Measurements from ENCODE around the gene RNF144B. TPM values are rescaled to one million over a fixed set of nuclear protein-coding genes. Genes with fewer than 3 reads are reported as not detected.
"Not testable (repeated sequence)": the region's sequence is repeated elsewhere in the genome, so short reads cannot be mapped to it uniquely, and the experiment has no call there.

RNF144B gene
- total RNA-seq, 1 experiment from 2014 or later = 36.4 TPM

DNA sequence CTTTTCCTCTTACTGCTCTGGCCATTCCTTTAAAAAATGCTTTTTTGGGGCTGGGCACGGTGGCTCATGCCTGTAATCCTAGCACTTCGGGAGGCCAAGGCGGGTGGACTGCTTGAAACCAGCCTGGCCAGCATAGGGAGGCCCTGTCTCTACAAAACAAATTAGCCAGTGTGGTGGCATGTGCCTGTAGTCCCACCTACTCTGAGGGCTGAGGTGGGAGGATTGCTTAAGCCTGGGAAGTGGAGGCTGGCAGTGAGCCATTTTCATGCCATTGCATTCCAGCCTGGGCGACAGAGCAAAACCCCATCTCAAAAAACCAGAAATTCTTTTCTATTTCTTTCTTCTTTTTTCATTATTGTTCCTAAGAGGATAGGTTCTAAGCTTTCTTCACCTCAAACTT, 36.9 kb upstream of the RNF144B start:
- Histone ChIP-seq H3K4me2 (ENCODE audit: low read depth, low read length, poor library complexity, severe bottlenecking) (no peak overlapping the region), H3K79me2 (ENCODE audit: low read length) (no peaks in the 10 kb centered on the region), H3K27ac (ENCODE audit: low read length) (no peak overlapping the region), H2AFZ (ENCODE audit: low read length) (no peak overlapping the region), H4K20me1 (ENCODE audit: insufficient read depth, low read depth, low read length) (no peaks in the 10 kb centered on the region), H3K27me3 (ENCODE audit: low read length) (no peaks in the 10 kb centered on the region), H3K4me3 (ENCODE audit: low read length) (no peak overlapping the region), H3K36me3 (ENCODE audit: insufficient read depth, low read length) (no peaks in the 10 kb centered on the region), H3K9me2 (replicated peaks; ENCODE audit: insufficient read depth, low read length) (no peaks in the 10 kb centered on the region), H3K4me1 (ENCODE audit: low read length) (peaks cover 31% of the 10 kb centered on the region), H3K9me3 (ENCODE audit: low read length) (no peaks in the 10 kb centered on the region), H3K9ac (ENCODE audit: low read length) (no peak overlapping the region)
- DNase-seq = no peak

DNA sequence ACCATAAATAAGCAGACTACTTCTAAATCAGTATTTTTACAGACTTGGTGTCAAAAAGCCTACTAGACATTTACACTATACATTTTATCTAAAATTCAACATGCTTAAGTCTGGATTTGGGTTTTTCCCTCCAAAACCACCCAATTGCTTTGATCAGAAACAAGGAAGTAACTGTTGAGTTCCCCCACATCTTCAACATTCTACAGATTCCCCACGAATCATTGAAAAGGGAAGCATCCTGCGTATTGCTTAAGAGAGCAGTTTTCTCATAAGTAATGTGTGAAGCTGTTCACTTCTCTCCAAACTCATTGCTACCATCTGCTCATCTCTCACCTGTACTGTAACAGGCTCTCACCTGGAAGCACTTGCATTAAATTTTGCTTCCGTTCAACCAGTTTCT, 36.4 kb upstream of the RNF144B start:
- no peaks in the 10 kb centered on the region for H3K79me2 ChIP-seq (ENCODE audit: low read length)
- H3K9me3 ChIP-seq (ENCODE audit: low read length) = no peaks in the 10 kb centered on the region
- peaks cover 26% of the 10 kb centered on the region for H3K4me1 ChIP-seq (ENCODE audit: low read length)
- no peaks in the 10 kb centered on the region for H3K9me2 ChIP-seq (replicated peaks; ENCODE audit: insufficient read depth, low read length)
- no peaks in the 10 kb centered on the region for H4K20me1 ChIP-seq (ENCODE audit: insufficient read depth, low read depth, low read length)
- no peaks in the 10 kb centered on the region for H3K36me3 ChIP-seq (ENCODE audit: insufficient read depth, low read length)
- no peaks in the 10 kb centered on the region for H3K27me3 ChIP-seq (ENCODE audit: low read length)
- H3K27ac ChIP-seq (ENCODE audit: low read length) = no peak overlapping the region
- H3K9ac ChIP-seq (ENCODE audit: low read length) = no peak overlapping the region
- no peak for DNase-seq
- H2AFZ ChIP-seq (ENCODE audit: low read length) = no peak overlapping the region
- H3K4me2 ChIP-seq (ENCODE audit: low read depth, low read length, poor library complexity, severe bottlenecking) = no peak overlapping the region
- no peak overlapping the region for H3K4me3 ChIP-seq (ENCODE audit: low read length)

DNA sequence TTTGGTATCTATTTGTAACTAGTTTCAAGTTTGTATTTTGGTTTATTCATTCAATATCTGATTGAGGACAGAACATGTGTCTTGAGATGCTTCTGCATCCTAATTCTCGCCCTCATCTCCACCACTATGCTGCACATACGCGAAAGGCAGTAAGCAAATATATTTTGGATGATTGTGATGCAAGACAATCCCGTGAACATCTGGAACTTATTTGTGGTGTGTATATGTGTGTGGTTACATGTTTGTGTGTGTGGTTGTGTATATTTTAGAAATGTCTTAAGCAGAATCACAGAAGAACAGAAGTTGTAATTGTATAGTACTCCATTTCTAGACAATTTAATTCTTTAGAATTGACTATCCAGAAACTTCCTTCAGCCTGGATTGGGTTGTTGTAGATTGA, 35.1 kb upstream of the RNF144B start:
- no peak for DNase-seq
- Histone ChIP-seq H3K9me3 (ENCODE audit: low read length) (no peaks in the 10 kb centered on the region), H3K79me2 (ENCODE audit: low read length) (no peaks in the 10 kb centered on the region), H4K20me1 (ENCODE audit: insufficient read depth, low read depth, low read length) (no peaks in the 10 kb centered on the region), H3K4me3 (ENCODE audit: low read length) (no peak overlapping the region), H3K9ac (ENCODE audit: low read length) (no peak overlapping the region), H2AFZ (ENCODE audit: low read length) (no peak overlapping the region), H3K27me3 (ENCODE audit: low read length) (no peaks in the 10 kb centered on the region), H3K27ac (ENCODE audit: low read length) (no peak overlapping the region), H3K4me1 (ENCODE audit: low read length) (peaks cover 23% of the 10 kb centered on the region), H3K4me2 (ENCODE audit: low read depth, low read length, poor library complexity, severe bottlenecking) (no peak overlapping the region), H3K36me3 (ENCODE audit: insufficient read depth, low read length) (no peaks in the 10 kb centered on the region), H3K9me2 (replicated peaks; ENCODE audit: insufficient read depth, low read length) (no peaks in the 10 kb centered on the region)

DNA sequence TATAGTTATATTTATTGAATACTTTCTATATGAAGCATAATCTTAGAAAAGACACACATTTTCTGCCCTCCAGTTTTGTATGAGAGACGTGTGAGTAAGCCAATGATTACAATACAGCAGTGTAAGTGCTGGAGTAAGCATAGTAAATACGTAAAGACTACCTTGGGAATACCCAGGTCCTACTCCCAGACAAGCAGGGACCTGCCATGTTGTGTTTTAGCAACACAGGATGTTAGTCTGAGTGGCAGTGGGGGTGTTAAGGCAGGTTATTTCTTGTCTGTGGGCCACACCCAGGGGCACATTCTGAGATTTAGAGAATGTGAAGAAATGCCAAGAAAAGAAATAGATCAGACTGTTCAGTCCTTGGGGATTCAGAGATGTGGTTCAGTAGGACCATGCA, 34.3 kb upstream of the RNF144B start:
- Histone ChIP-seq H2AFZ (ENCODE audit: low read length) (no peak overlapping the region), H3K9ac (ENCODE audit: low read length) (no peak overlapping the region), H3K4me1 (ENCODE audit: low read length) (peaks cover 23% of the 10 kb centered on the region), H3K36me3 (ENCODE audit: insufficient read depth, low read length) (no peaks in the 10 kb centered on the region), H3K4me3 (ENCODE audit: low read length) (no peak overlapping the region), H3K27ac (ENCODE audit: low read length) (no peak overlapping the region), H3K9me3 (ENCODE audit: low read length) (no peaks in the 10 kb centered on the region), H3K4me2 (ENCODE audit: low read depth, low read length, poor library complexity, severe bottlenecking) (no peak overlapping the region), H4K20me1 (ENCODE audit: insufficient read depth, low read depth, low read length) (no peaks in the 10 kb centered on the region), H3K9me2 (replicated peaks; ENCODE audit: insufficient read depth, low read length) (no peaks in the 10 kb centered on the region), H3K79me2 (ENCODE audit: low read length) (no peaks in the 10 kb centered on the region), H3K27me3 (ENCODE audit: low read length) (no peaks in the 10 kb centered on the region)
- no peak for DNase-seq

DNA sequence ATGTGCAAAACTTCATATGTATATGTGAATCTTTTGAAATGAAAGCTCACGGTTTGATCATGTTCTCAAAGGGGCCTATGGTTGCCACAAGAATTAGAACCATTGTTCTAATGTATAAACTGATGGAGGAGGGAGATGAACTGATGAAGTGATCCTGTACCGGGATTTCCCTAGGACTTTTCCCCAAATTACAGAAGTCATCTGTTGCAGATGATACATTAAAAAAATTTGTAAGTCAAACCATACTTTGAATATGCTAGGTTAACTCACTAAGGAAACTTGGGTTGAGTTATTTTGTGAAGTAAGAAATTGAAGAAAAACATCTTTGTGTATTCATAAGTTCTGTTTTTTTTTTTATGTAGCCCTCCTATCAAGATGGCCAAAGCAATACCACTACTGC, 33.9 kb upstream of the RNF144B start:
- no peaks in the 10 kb centered on the region for H4K20me1 ChIP-seq (ENCODE audit: insufficient read depth, low read depth, low read length)

GRCh38 chr6:18357546-18357945, 29.6 kb upstream of the RNF144B start:
- not testable (repeated sequence) for H3K27me3 ChIP-seq (ENCODE audit: low read length); H3K27ac ChIP-seq (ENCODE audit: low read length); DNase-seq; H2AFZ ChIP-seq (ENCODE audit: low read length); H3K9me2 ChIP-seq (replicated peaks; ENCODE audit: insufficient read depth, low read length); H3K4me3 ChIP-seq (ENCODE audit: low read length); H3K36me3 ChIP-seq (ENCODE audit: insufficient read depth, low read length); H3K4me2 ChIP-seq (ENCODE audit: low read depth, low read length, poor library complexity, severe bottlenecking); H3K79me2 ChIP-seq (ENCODE audit: low read length); H3K9ac ChIP-seq (ENCODE audit: low read length); H3K9me3 ChIP-seq (ENCODE audit: low read length); H4K20me1 ChIP-seq (ENCODE audit: insufficient read depth, low read depth, low read length)
- H3K4me1 ChIP-seq (ENCODE audit: low read length) = peaks cover 50% of the 10 kb centered on the region

More for the DNA sequence above, 33.9 kb upstream of the RNF144B start:
- no peaks in the 10 kb centered on the region for H3K27me3 ChIP-seq (ENCODE audit: low read length)
- no peak overlapping the region for H3K27ac ChIP-seq (ENCODE audit: low read length)
- H3K4me1 ChIP-seq (ENCODE audit: low read length) = peaks cover 23% of the 10 kb centered on the region
- no peaks in the 10 kb centered on the region for H3K9me3 ChIP-seq (ENCODE audit: low read length)
- H3K4me2 ChIP-seq (ENCODE audit: low read depth, low read length, poor library complexity, severe bottlenecking) = no peak overlapping the region
- no peak for DNase-seq
- H3K79me2 ChIP-seq (ENCODE audit: low read length) = no peaks in the 10 kb centered on the region
- H3K9ac ChIP-seq (ENCODE audit: low read length) = no peak overlapping the region
- no peak overlapping the region for H3K4me3 ChIP-seq (ENCODE audit: low read length)
- no peaks in the 10 kb centered on the region for H3K36me3 ChIP-seq (ENCODE audit: insufficient read depth, low read length)
- no peak overlapping the region for H2AFZ ChIP-seq (ENCODE audit: low read length)
- H3K9me2 ChIP-seq (replicated peaks; ENCODE audit: insufficient read depth, low read length) = no peaks in the 10 kb centered on the region

GRCh38 chr6:18359237-18359885, 27.8 kb upstream of the RNF144B start:
- peak overlapping the region; percentile 60 for H3K9ac ChIP-seq (ENCODE audit: low read length)
- peak; percentile 90 for DNase-seq
- H3K4me2 ChIP-seq (ENCODE audit: low read depth, low read length, poor library complexity, severe bottlenecking) = peak overlapping the region; percentile 64

GRCh38 chr6:18360188-18360587, 27.0 kb upstream of the RNF144B start:
- Histone ChIP-seq H3K27me3 (ENCODE audit: low read length) (no peaks in the 10 kb centered on the region), H3K79me2 (ENCODE audit: low read length) (no peaks in the 10 kb centered on the region), H3K36me3 (ENCODE audit: insufficient read depth, low read length) (no peaks in the 10 kb centered on the region), H2AFZ (ENCODE audit: low read length) (peak overlapping the region; percentile 57; the same call in 1 of the 2 replicates), H3K9me2 (replicated peaks; ENCODE audit: insufficient read depth, low read length) (no peaks in the 10 kb centered on the region), H3K9me3 (ENCODE audit: low read length) (no peaks in the 10 kb centered on the region), H3K4me1 (ENCODE audit: low read length) (peaks cover 46% of the 10 kb centered on the region), H3K9ac (ENCODE audit: low read length) (peak overlapping the region; percentile 55), H3K4me2 (ENCODE audit: low read depth, low read length, poor library complexity, severe bottlenecking) (peak overlapping the region; percentile 64), H4K20me1 (ENCODE audit: insufficient read depth, low read depth, low read length) (no peaks in the 10 kb centered on the region), H3K4me3 (ENCODE audit: low read length) (peak overlapping the region; percentile 15; the same call in 1 of the 2 replicates), H3K27ac (ENCODE audit: low read length) (peak overlapping the region; percentile 94)
- DNase-seq = peak; percentile 58

More at GRCh38 chr6:18359237-18359885, 27.8 kb upstream of the RNF144B start:
- Histone ChIP-seq H3K9me2 (replicated peaks; ENCODE audit: insufficient read depth, low read length) (no peaks in the 10 kb centered on the region), H3K9me3 (ENCODE audit: low read length) (no peaks in the 10 kb centered on the region), H3K36me3 (ENCODE audit: insufficient read depth, low read length) (no peaks in the 10 kb centered on the region), H4K20me1 (ENCODE audit: insufficient read depth, low read depth, low read length) (no peaks in the 10 kb centered on the region), H3K4me3 (ENCODE audit: low read length) (peak overlapping the region; percentile 39), H3K27me3 (ENCODE audit: low read length) (no peaks in the 10 kb centered on the region), H3K4me1 (ENCODE audit: low read length) (peaks cover 46% of the 10 kb centered on the region), H2AFZ (ENCODE audit: low read length) (no peak overlapping the region), H3K79me2 (ENCODE audit: low read length) (no peaks in the 10 kb centered on the region), H3K27ac (ENCODE audit: low read length) (peak overlapping the region; percentile 94)
